K562 (cell line): ENCODE data around the gene MICOS13. TPM values are rescaled to one million over a fixed set of nuclear protein-coding genes. Genes with fewer than 3 reads are reported as not detected.

Experiments used
- BRCA1 ChIP-seq, 2 experiments: fragments of 450-650 bp in 1 of 2; sonication (generic) in 1 of 2; formaldehyde crosslinking in 1 of 2; IDR thresholded peaks; 2 replicates each; pipeline versions ENCODE4 v1.5.0 to v1.6.1; 2017 to 2020; ENCODE audit warnings: mild to moderate bottlenecking in 1 of 2, missing genetic modification reagents in 1 of 2
- CBX5 ChIP-seq: IDR thresholded peaks from 2 replicates; pipeline ENCODE4 v1.6.1; 2014; ENCODE audit warnings: low read depth, borderline replicate concordance
- EZH2 ChIP-seq: IDR thresholded peaks from 2 replicates; pipeline ENCODE4 v1.6.1; 2012; ENCODE audit warnings: low read depth, mild to moderate bottlenecking, inconsistent platforms, low read length, borderline replicate concordance
- FOXA1 ChIP-seq: fragments of 450-650 bp; IDR thresholded peaks from 2 replicates; pipeline ENCODE4 v1.6.1; 2016; ENCODE audit warnings: mild to moderate bottlenecking, borderline replicate concordance
- GABPB2 ChIP-seq: fragments of 250-450 bp; sonication (Bioruptor Pico); conservative IDR thresholded peaks from 2 replicates; pipeline ENCODE4 v1.5.1; 2021; ENCODE audit warnings: mild to moderate bottlenecking
- GATAD2B ChIP-seq: fragments of 450-650 bp; IDR thresholded peaks from 2 replicates; pipeline ENCODE4 v1.6.1; 2017; ENCODE audit warnings: mild to moderate bottlenecking, borderline replicate concordance
- KHSRP ChIP-seq: fragments of 450-650 bp; IDR thresholded peaks from 2 replicates; pipeline ENCODE4 v1.6.1; 2017
- KLF6 ChIP-seq: fragments of 250-450 bp; sonication (Bioruptor Pico); IDR thresholded peaks from 2 replicates; pipeline ENCODE4 v1.4.0; 2020; ENCODE audit warnings: mild to moderate bottlenecking, moderate library complexity, borderline replicate concordance
- LARP7 ChIP-seq: fragments of 450-650 bp; IDR thresholded peaks from 2 replicates; pipeline ENCODE4 v1.6.1; 2016
- MCM2 ChIP-seq: fragments of 450-650 bp; IDR thresholded peaks from 2 replicates; pipeline ENCODE4 v1.6.1; 2017; ENCODE audit warnings: low read depth, mild to moderate bottlenecking
- PHB2 ChIP-seq: fragments of 450-650 bp; IDR thresholded peaks from 2 replicates; pipeline ENCODE4 v1.6.1; 2017; ENCODE audit warnings: low read depth
- PTBP1 ChIP-seq: fragments of 200-400 bp; formaldehyde crosslinking; IDR thresholded peaks from 2 replicates; pipeline ENCODE4 v1.6.1; 2017; ENCODE audit warnings: low read depth, low read length
- PTRF ChIP-seq: fragments of 450-650 bp; IDR thresholded peaks from 2 replicates; pipeline ENCODE4 v1.6.1; 2016; ENCODE audit warnings: mild to moderate bottlenecking, missing genetic modification characterization, missing compliant biosample characterization
- RFX1 ChIP-seq: fragments of 450-650 bp; IDR thresholded peaks from 2 replicates; pipeline ENCODE4 v1.6.1; 2016; ENCODE audit warnings: mild to moderate bottlenecking, moderate library complexity
- SMARCE1 ChIP-seq: fragments of 450-650 bp; IDR thresholded peaks from 2 replicates; pipeline ENCODE4 v1.7.1; 2016; ENCODE audit warnings: mild to moderate bottlenecking
- TGIF2 ChIP-seq: sonication (generic); formaldehyde crosslinking; IDR thresholded peaks from 2 replicates; pipeline ENCODE4 v1.8.1; 2022; ENCODE audit warnings: mild to moderate bottlenecking, missing genetic modification reagents, moderate library complexity
- THAP12 ChIP-seq: fragments of 250-450 bp; sonication (Bioruptor Pico); IDR thresholded peaks from 2 replicates; pipeline ENCODE4 v1.9.0; 2021; ENCODE audit warnings: mild to moderate bottlenecking, inconsistent platforms
- TSHZ1 ChIP-seq: fragments of 250-450 bp; sonication (Bioruptor Pico); IDR thresholded peaks from 2 replicates; pipeline ENCODE4 v1.4.0; 2020; ENCODE audit warnings: mild to moderate bottlenecking, moderate library complexity
- VEZF1 ChIP-seq: fragments of 200-800 bp; sonication (Bioruptor generic); IDR thresholded peaks from 2 replicates; pipeline ENCODE4 v1.6.1; 2017; ENCODE audit warnings: missing genetic modification characterization, missing compliant biosample characterization
- ZNF449 ChIP-seq: fragments of 250-450 bp; sonication (Bioruptor Pico); IDR thresholded peaks from 2 replicates; pipeline ENCODE4 v1.8.0; 2022; ENCODE audit warnings: moderate library complexity, mild to moderate bottlenecking, inconsistent platforms
- ZNF507 ChIP-seq: conservative IDR thresholded peaks from 2 replicates; pipeline ENCODE4 v1.6.1; 2017; ENCODE audit warnings: missing genetic modification characterization, missing compliant biosample characterization
- ZNF696 ChIP-seq: fragments of 250-450 bp; sonication (Bioruptor Pico); conservative IDR thresholded peaks from 2 replicates; pipeline ENCODE4 v1.4.0; 2020; ENCODE audit warnings: mild to moderate bottlenecking, moderate library complexity
- ZNF830 ChIP-seq: fragments of 250-450 bp; sonication (Bioruptor Pico); IDR thresholded peaks from 2 replicates; pipeline ENCODE4 v1.5.0; 2021; ENCODE audit warnings: mild to moderate bottlenecking
- ZSCAN32 ChIP-seq: fragments of 450-650 bp; formaldehyde crosslinking; IDR thresholded peaks from 2 replicates; pipeline ENCODE4 v1.4.0; 2020; ENCODE audit warnings: mild to moderate bottlenecking, moderate library complexity
- polyA plus RNA-seq, 8 experiments: library from polyadenylated mRNA; depleted of rRNA in 4 of 8; stranded (reverse) in 5 of 8; unstranded in 3 of 8; fragments of >200 nt; fragmentation: Nextera tagmentation in 2 of 8; fragmentation: Illumina TruSeq in 1 of 8; extraction: Ambion mirVana in 2 of 8; extraction: Trizol in 1 of 8; gene quantifications; 2 replicates each; pipeline versions ENCODE4 v1.2.1 to v1.2.3, GENCODE V29; 2011 to 2014; ENCODE audit warnings: inconsistent platforms in 1 of 8, missing spikeins in 1 of 8
- total RNA-seq, 7 experiments: library from RNA; depleted of rRNA in 6 of 7; stranded (reverse); fragments of >200 nt in 6 of 7; fragmentation: Illumina TruSeq in 2 of 7; extraction: Trizol in 2 of 7; gene quantifications; 2 replicates each; pipeline versions ENCODE4 v1.2.1 to v1.2.3, GENCODE V29; 2011 to 2021; ENCODE audit warnings: low replicate concordance in 1 of 7

Gene MICOS13
- total and polyA plus RNA-seq, 9 of the 15 experiments (the other 6 are each of a cell fraction or from before 2014, with no cell fraction given), result 15.5 to 220 (median 49.4) TPM

- TF ChIP-seq KLF6 (CRISPR knock-in tag) (no peak), CBX5 (no peak), PTBP1 (no peak), ZNF507 (tag) (no peak), ZNF449 (no peak), LARP7 (no peak), ZSCAN32 (CRISPR knock-in tag) (no peak), GABPB2 (no peak), ZNF696 (CRISPR knock-in tag) (no peak), PHB2 (no peak), BRCA1 (IDR thresholded peaks at IDR 0.05) (no peak), BRCA1 (CRISPR knock-in tag; IDR thresholded peaks at IDR 0.05) (no peak), SMARCE1 (peak; percentile 25; the same call in 1 of the 2 replicates), RFX1 (no peak), FOXA1 (no peak), GATAD2B (no peak), VEZF1 (CRISPR knock-in tag) (no peak), PTRF (tag) (no peak), MCM2 (no peak), KHSRP (no peak), TGIF2 (CRISPR knock-in tag) (peak; percentile 23; the same call in 1 of the 2 replicates), EZH2 (no peak), ZNF830 (CRISPR knock-in tag) (no peak), THAP12 (CRISPR knock-in tag) (no peak), TSHZ1 (no peak)
Observed at GRCh38 chr19:5680084-5680436, 256 bp downstream of the MICOS13 start (continued).
